ENCODE data around the gene SEMA6D. TPM values are rescaled to one million over a fixed set of nuclear protein-coding genes. Genes with fewer than 3 reads are reported as not detected.

SEMA6D gene
- polyA plus RNA-seq, 1 of the 3 experiments (the other 2 are of a cell fraction): 0.30 TPM

- H4K20me1 ChIP-seq (ENCODE audit: insufficient read depth): no peaks in the 10 kb centered on the region
- no peak overlapping the region for H3K27ac ChIP-seq (ENCODE audit: low read depth in 2 of 2, low read length in 1 of 2)
- WGBS (ENCODE audit: low lambda C conversion rate): 0% methylated on average over 1 of the region's 1 CpG
- no peaks in the 10 kb centered on the region for H3K36me3 ChIP-seq (replicated peaks in 1 of 2; ENCODE audit: control insufficient read depth in 1 of 2, insufficient read depth in 2 of 2, low read length in 1 of 2)
- no peak for TF ChIP-seq TAF1 (IDR thresholded peaks at IDR 0.05; ENCODE audit: borderline replicate concordance, low read depth, low read length)
- no peak for TF ChIP-seq GATA2 (CRISPR knock-in tag; IDR thresholded peaks at IDR 0.05)
- no peak for TF ChIP-seq JUND (IDR thresholded peaks at IDR 0.05)
- TF ChIP-seq IRF3 (IDR thresholded peaks at IDR 0.05; ENCODE audit: low read depth, low read length): no peak
- H3K79me2 ChIP-seq (ENCODE audit: insufficient read depth): no peaks in the 10 kb centered on the region
- no peaks in the 10 kb centered on the region for H3K9me3 ChIP-seq
- H3K9me2 ChIP-seq: no peaks in the 10 kb centered on the region
- H3K4me3 ChIP-seq (ENCODE audit: low read depth in 2 of 2, low read length in 1 of 2): no peak overlapping the region
- ChIA-PET CTCF (interaction anchor here (1.1 to 3.4 kb wide), 5 partner anchors 9 to 262 kb away, joined by 3 to 17 read pairs (median 10); partner anchors contain the start of gene SEMA6D), POLR2A (interaction anchor here (1.5 kb wide), 1 partner anchor 9 kb away, joined by 5 read pairs; the partner anchor contains the start of gene SEMA6D)
- H3F3A ChIP-seq (replicated peaks; ENCODE audit: insufficient read depth): no peaks in the 10 kb centered on the region
- no peak overlapping the region for H2AFZ ChIP-seq (ENCODE audit: low read depth)
- DNase-seq: no peak
- H3K4me2 ChIP-seq: no peak overlapping the region
- no peak overlapping the region for H3K9ac ChIP-seq
- H3K4me1 ChIP-seq (ENCODE audit: control insufficient read depth in 1 of 2, insufficient read depth in 2 of 2, low read depth in 1 of 2, low read length in 1 of 2): peaks cover 0 to 11% of the 10 kb centered on the region in 2 experiments; a peak in 1 of 4 replicates
- H3K27me3 ChIP-seq (ENCODE audit: insufficient read depth): 0 out of 2 replicates have a peak, but pooled peaks cover 5% of the 10 kb centered on the region
Observed at GRCh38 chr15:47726399-47726823, 9.1 kb downstream of the SEMA6D start.

GRCh38 chr15:47727137-47727536 is 9.8 kb downstream of the SEMA6D start:
- Histone ChIP-seq H3K4me3 (ENCODE audit: low read depth in 2 of 2, low read length in 1 of 2) (no peak overlapping the region), H3K9me2 (no peaks in the 10 kb centered on the region), H3K4me1 (ENCODE audit: control insufficient read depth in 1 of 2, insufficient read depth in 2 of 2, low read depth in 1 of 2, low read length in 1 of 2) (peaks cover 0 to 11% of the 10 kb centered on the region in 2 experiments; a peak in 1 of 4 replicates), H2AFZ (ENCODE audit: low read depth) (no peak overlapping the region), H3K9ac (no peak overlapping the region), H4K20me1 (ENCODE audit: insufficient read depth) (no peaks in the 10 kb centered on the region), H3F3A (replicated peaks; ENCODE audit: insufficient read depth) (no peaks in the 10 kb centered on the region), H3K79me2 (ENCODE audit: insufficient read depth) (no peaks in the 10 kb centered on the region), H3K27me3 (ENCODE audit: insufficient read depth) (no peaks in the 10 kb centered on the region), H3K27ac (ENCODE audit: low read depth in 2 of 2, low read length in 1 of 2) (no peak overlapping the region), H3K9me3 (no peaks in the 10 kb centered on the region), H3K4me2 (no peak overlapping the region), H3K36me3 (replicated peaks in 1 of 2; ENCODE audit: control insufficient read depth in 1 of 2, insufficient read depth in 2 of 2, low read length in 1 of 2) (no peaks in the 10 kb centered on the region)
- DNase-seq: no peak
- TF ChIP-seq RFX5 (IDR thresholded peaks at IDR 0.05; ENCODE audit: low read length) (no peak), CHD2 (IDR thresholded peaks at IDR 0.05; ENCODE audit: low read length, partially characterized antibody) (no peak), MEF2A (IDR thresholded peaks at IDR 0.05; ENCODE audit: borderline replicate concordance, low read depth) (no peak), ELF1 (IDR thresholded peaks at IDR 0.05) (no peak), USF2 (IDR thresholded peaks at IDR 0.05; ENCODE audit: borderline replicate concordance, low read depth, low read length) (no peak), RCOR1 (IDR thresholded peaks at IDR 0.05; ENCODE audit: low read length) (no peak), MXI1 (IDR thresholded peaks at IDR 0.05; ENCODE audit: low read depth, low read length) (no peak), USF1 (IDR thresholded peaks at IDR 0.05; ENCODE audit: borderline replicate concordance, low read depth) (no peak), EZH2phosphoT487 (IDR thresholded peaks at IDR 0.05; ENCODE audit: borderline replicate concordance, low read depth) (no peak)
- ChIA-PET POLR2A (interaction anchor here (0.6 to 1.5 kb wide), 2 partner anchors 9 to 542 kb away, joined by 3 to 5 read pairs; partner anchors contain the start of gene SEMA6D), CTCF (interaction anchor here (1.4 to 3.4 kb wide), 4 partner anchors 8 to 261 kb away, joined by 5 to 17 read pairs (median 12); partner anchors contain the start of gene SEMA6D)
- WGBS (ENCODE audit: low lambda C conversion rate): 46% methylated on average over 4 of the region's 4 CpGs

All from SK-N-SH (cell line).